NCI-H2196 (cell line): ENCODE results near the gene EML4.
A peak's percentile ranks its signal among the peaks of the same experiment; 100 is the strongest.
"Not testable (repeated sequence)": the region's sequence is repeated elsewhere in the genome, so short reads cannot be mapped to it uniquely, and the experiment has no call there.

Experiments
- DNase-seq: peaks from one replicate; lab custom pipeline; 2025; ENCODE audit not compliant: unreplicated experiment; lab: John Stamatoyannopoulos, UW

EML4 gene

GRCh38 chr2:42329736-42330135 lies 160.6 kb downstream of the EML4 start:
- no peak for DNase-seq

GRCh38 chr2:42331569-42332284 lies 162.6 kb downstream of the EML4 start:
- DNase-seq = no peak

GRCh38 chr2:42332575-42332974 lies 163.4 kb downstream of the EML4 start:
- no peak for DNase-seq

DNA sequence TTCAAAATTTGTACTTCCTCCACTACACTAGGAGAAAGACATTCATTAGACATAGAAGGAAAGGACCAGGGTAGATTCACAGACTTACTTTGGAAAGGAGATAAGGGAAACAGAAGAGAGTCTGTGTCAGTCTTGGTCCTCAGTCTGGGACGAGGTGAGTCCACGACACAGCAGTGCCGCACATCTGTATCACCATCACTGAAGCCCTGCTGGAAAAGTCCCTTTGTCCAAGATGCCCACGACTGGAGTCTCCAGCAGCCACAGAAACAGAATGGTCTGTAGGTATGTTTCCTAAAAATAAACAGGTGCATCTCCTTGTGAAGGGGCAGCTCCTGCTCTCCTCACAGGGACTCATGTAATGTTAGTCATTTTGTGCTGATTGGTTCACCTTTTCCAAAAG lies 164.4 kb downstream of the EML4 start:
- no peak for DNase-seq

DNA sequence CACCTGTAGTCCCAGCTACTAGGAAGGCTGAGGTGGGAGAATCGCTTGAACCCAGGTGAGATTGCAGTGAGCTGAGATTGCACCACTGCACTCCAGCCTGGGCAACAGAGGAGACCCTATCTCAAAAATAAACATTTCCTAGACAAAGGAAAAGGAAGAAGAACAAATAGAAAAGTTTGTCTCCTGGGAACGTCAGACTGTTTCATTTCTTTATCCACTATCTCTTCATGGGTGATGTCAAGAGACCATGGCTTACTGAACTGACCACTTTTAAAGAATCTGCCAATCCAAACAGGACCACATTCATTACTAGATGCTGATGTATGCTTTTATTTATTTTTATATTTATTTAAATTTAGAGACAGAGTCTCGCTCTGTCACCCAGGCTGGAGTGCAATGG lies 165.1 kb downstream of the EML4 start:
- DNase-seq = no peak

- DNase-seq = not testable (repeated sequence)
Measured at GRCh38 chr2:42334865-42335264, 165.7 kb downstream of the EML4 start.

DNA sequence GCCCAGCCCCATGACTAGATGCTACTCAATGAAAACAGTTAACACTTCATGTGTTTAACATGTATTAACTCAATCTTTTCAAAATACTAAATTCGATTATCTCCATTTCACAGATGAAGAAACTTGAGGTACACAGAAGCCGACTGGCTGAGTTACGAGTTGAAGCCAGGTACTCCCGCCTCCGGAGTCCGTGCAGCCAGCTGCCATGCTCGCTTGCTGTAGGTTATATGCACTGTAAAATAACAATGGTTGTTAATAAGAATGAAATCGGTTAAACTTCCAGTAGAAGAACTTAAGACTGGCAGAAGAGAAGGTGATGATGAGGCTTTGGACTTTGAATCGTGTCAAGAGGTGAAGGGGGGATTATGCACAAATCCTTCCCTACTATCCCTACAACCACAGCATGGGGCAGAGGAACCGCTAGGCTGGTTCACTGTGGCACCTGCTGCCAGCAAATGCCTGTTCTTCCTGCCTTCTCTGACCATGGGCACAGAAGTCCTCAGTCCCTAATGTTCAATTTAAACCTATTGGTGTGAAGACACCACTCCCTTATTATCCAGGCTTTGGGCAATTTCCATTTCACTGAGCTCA lies 166.5 kb downstream of the EML4 start:
- no peak for DNase-seq

DNA sequence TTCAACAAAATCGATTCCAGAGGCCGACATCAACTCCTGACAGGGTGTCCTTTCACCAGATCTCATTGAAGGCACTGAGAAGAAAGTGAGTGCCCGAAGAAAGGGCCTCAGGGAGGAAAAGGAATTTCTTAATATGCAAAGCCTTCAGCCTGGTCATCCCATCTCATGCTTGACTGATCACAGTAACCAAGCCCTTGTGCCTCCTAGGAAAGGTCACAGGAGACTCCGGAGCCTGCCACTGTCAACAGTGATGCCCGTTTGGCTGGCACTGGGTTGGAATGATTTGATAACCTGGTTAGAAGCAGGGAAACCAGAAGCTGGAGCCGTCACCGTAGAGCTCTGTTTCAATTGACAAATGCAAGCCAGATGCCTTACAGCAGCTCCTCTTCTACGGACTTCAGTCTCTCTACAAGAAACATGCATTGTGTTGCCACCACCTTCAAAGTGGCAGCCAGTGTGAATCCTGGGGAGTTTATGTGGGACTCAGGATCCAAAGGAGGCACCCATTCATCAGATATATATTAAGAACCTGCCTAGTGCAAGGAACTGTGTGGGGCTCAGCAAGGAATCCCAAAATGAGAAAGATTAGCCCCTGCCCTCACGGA lies 167.3 kb downstream of the EML4 start:
- no peak for DNase-seq

DNA sequence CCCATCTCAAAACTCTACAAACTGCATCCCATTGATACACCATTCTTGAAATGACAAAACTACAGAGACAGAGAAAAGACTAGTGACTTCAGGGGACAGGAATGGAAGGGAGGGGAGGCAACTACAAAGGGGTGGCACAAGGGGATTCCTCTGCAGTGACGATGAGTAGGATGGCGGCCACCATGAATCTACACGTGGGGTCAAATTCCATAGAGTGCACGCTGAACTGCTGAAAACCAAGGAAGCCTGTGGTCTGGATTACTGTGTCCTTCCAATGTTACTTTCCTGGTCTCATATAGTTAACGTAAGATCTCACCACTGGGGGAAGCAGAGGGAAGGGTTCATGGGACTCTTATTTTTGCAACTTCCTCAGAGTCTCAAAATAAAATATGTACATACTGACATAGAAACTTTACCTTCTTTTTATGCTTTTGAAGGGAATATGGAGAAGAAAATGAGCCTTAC lies 168.2 kb downstream of the EML4 start:
- no peak for DNase-seq

DNA sequence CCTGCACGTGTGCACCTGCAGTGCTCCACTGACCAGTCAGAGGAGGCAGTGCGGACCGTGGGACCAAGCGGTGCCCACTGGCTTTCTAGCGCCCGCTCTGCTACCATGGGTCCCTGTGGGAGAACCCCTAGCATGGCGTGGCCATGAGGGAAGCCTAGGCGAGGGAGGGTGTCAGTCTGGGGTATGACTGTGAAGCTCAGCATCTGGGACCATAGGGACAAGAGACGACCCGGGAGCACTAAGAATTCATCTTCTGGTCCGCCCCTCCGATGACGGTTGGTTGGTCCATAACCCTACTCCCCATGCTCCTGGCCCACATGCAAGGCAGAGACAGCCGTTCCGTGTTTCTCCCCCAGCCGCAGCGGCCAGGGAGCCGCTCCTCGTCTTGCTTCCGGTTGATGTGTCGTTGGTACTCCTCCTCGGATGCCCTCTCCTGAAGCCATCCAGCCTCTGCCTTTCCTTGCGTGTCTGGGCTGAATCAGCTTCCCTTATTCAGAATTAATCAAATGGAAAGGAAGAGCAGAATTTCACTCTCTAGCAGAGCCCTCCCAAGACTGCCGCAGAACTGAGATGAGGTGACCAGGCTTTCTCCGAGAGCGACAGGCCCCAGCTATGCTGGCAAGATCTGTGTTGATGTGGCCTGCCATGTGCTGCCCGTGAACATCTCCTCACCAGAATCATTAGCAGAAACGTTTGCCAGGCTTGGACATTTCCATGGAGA lies 168.9 kb downstream of the EML4 start:
- DNase-seq = no peak

DNA sequence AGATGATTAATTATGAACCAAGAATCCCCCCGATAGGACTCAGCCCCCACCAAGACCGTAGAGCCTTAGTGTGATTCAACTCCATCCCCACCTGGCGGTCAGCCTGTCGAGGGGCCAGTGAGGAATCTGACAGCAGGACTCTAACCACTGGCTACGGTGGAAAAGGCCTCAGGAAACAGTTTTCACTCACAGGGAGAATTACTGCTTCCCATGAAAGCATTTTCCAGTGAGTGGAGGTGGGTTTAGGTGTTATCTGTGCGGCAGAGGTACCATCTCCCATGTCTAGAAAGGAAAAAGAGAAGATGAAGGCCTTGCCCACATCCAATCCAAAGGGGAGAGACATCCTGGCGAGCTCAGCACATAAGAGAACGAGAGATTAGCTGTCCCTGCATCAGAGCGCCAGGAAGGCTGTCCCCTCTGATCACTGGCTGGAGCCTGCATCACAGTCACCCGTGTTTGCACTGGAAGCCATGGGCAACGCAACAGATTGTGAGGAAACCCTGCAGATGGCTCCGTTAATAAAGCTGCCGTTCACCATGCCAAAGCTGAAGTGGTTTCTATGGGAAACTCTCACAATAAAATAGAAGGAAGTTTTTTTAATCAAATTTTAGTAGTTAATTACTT lies 169.5 kb downstream of the EML4 start:
- DNase-seq = peak; percentile 36

GRCh38 chr2:42339191-42339912 lies 170.2 kb downstream of the EML4 start:
- DNase-seq = peak; percentile 36

- DNase-seq = no peak
Measured at GRCh38 chr2:42340045-42340937, 171.1 kb downstream of the EML4 start.

DNA sequence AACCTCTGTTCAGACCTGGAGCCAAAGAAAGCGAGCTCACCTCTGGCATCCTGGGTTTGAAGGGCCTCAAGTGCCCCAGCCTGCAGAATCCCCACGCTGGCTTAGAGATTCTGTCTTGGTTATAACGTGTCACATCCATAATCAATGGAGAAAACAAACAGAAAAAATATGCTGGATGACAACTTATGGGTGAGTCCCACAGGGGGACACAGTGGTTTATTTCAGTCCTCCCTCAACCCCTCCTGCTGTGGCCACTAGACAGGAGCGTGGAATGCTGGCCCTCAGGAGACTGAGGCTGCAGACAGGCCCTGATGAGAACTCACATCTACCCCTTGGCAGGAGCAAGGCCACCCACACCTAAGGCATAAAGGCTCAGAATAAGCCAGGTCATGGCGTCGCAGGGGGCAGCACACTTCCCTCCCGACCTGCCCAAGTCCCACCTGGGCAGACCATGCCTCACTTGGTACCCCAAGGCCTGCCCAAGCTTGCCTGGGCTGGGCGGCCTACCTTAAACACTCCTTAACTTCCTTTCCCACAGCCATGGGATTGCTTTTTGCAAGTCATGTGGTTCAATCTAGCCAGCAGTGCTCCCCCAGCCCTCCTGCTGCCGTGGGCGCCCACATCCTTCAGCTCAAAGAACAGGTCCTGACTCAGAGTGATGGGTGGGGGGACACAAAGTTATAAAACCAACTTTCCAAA lies 171.9 kb downstream of the EML4 start:
- no peak for DNase-seq

DNA sequence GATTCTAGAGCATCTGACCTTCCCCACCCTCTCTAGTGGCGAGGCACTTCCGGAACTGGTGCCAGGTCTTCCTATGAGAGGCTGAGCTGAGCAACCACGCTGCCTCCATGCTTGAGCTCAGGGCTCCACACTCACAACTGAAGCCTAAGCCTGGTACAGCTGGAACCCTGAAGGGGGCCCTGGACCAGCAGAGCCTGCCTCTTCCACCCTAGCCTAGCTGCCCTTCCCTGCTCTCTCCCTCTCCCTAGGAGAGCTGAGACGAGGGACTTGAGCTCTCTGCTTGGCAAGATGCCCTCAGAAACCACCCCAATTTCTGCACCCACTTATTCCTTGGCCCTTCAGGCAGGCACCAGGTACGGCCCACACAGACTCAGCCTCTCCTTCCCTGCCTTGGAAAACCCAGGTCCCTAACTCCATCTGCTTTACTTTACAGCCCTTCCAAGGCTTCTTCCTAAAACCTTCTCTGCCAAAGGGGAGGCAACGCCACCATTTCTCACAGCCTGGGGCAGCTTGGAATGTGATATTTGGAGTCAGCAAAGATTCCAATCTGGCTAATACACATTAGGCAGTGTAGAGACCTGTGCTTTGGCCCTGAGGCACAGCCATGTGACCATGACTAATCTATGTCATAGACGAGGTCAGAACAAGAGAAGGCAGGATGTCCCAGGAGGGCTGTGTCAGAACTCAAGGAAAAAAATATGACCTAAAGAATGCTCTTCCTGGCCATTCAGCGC lies 173.1 kb downstream of the EML4 start:
- DNase-seq = no peak

- no peak for DNase-seq
Measured at GRCh38 chr2:42342795-42343241, 173.7 kb downstream of the EML4 start.

GRCh38 chr2:42345986-42346385 lies 176.8 kb downstream of the EML4 start:
- no peak for DNase-seq

DNA sequence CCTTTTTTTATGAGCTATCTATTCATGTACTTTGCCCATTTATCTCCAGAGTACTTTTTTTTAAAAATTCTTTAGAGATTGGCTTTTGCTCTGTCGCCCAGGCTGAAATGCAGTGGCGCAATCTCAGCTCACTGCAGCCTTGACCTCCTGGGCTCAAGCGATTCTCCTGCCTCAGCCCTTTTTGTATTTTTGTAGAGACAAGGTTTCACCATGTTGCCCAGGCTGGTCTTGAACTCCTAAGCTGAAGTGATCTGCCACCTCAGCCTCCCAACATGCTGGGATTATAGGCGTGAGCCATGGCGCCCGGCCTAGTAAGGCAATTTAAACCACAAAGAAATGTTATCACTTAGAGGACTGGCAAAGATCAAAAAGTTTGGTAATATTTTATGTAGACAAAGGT lies 177.7 kb downstream of the EML4 start:
- DNase-seq = not testable (repeated sequence)
